ENCODE results near the gene DIAPH2.
"Not testable (repeated sequence)": the region's sequence is repeated elsewhere in the genome, so short reads cannot be mapped to it uniquely, and the experiment has no call there.

DIAPH2 gene

GRCh38 chrX:96729868-96730643 lies 45.4 kb downstream of the DIAPH2 start:
- no peak for TF ChIP-seq CTCF (conservative IDR thresholded peaks at IDR 0.05; ENCODE audit: low read depth)
- ChIA-PET POLR2A (ENCODE audit: low non-redundant PET) (no interaction called here), CTCF (no interaction called here)
- no peak for DNase-seq (ENCODE audit: low spot score)
- no peak overlapping the region for H3K27ac ChIP-seq

GRCh38 chrX:96731000-96731399 lies 46.4 kb downstream of the DIAPH2 start:
- POLR2A ChIA-PET (ENCODE audit: low non-redundant PET); H3K27ac ChIP-seq; CTCF ChIA-PET; DNase-seq (ENCODE audit: low spot score): not testable (repeated sequence)

GRCh38 chrX:96743367-96744073 lies 58.9 kb downstream of the DIAPH2 start:
- no peak for TF ChIP-seq CTCF (conservative IDR thresholded peaks at IDR 0.05; ENCODE audit: low read depth)
- no peak overlapping the region for H3K27ac ChIP-seq
- no peak for DNase-seq (ENCODE audit: low spot score)
- CTCF ChIA-PET, result no interaction called here
- POLR2A ChIA-PET (ENCODE audit: low non-redundant PET), result no interaction called here

DNA sequence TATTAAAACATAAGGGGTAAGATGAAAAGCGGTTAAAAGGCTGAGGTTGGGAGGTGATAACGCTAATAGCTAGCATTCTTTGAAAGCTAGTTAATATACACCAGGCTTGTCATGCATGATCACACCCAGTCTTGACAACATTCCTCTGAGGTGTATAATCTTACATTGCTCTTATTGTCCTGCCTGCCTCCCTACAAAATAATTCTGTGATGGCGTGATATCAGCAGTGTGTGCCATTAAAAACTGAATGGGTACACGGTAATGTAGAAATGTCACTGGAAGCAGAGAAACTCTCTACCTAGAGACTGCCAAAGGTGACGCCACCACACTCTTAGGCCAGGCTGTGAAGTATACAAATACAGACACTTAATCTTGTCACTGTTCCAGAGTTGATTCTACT lies 68.1 kb downstream of the DIAPH2 start:
- ChIA-PET CTCF (no interaction called here), POLR2A (ENCODE audit: low non-redundant PET) (no interaction called here)
- DNase-seq (ENCODE audit: low spot score), result no peak
- no peak for TF ChIP-seq CTCF (conservative IDR thresholded peaks at IDR 0.05; ENCODE audit: low read depth)
- no peak overlapping the region for H3K27ac ChIP-seq

- CTCF ChIA-PET, result no interaction called here
- POLR2A ChIA-PET (ENCODE audit: low non-redundant PET), result no interaction called here
Measured at GRCh38 chrX:96753230-96753629, 68.6 kb downstream of the DIAPH2 start.

DNA sequence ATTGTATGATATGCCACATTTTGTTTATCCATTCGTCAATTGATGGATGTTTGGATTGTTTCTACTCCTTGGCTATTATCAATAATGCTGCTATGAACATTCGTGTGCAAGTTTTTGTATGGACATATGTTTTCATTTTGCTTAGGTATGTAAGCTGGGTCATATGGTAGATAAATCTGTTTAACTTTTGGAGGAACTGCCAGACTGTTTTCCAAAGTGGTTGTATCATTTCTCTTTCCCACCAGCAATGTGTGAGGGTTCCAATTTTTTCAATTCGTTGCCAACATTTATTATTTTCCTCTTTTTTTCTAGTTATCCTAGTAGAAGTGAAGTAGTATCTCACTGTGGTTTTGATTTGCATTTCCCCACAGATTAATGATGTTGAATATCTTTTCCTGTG lies 71.8 kb downstream of the DIAPH2 start:
- CTCF ChIA-PET, result no interaction called here
- POLR2A ChIA-PET (ENCODE audit: low non-redundant PET), result no interaction called here
- no peak for TF ChIP-seq CTCF (conservative IDR thresholded peaks at IDR 0.05; ENCODE audit: low read depth)
- H3K27ac ChIP-seq, result no peak overlapping the region
- DNase-seq (ENCODE audit: low spot score), result no peak

More at GRCh38 chrX:96753230-96753629, 68.6 kb downstream of the DIAPH2 start:
- no peak for DNase-seq (ENCODE audit: low spot score)
- no peak overlapping the region for H3K27ac ChIP-seq
- TF ChIP-seq CTCF (conservative IDR thresholded peaks at IDR 0.05; ENCODE audit: low read depth), result no peak

DNA sequence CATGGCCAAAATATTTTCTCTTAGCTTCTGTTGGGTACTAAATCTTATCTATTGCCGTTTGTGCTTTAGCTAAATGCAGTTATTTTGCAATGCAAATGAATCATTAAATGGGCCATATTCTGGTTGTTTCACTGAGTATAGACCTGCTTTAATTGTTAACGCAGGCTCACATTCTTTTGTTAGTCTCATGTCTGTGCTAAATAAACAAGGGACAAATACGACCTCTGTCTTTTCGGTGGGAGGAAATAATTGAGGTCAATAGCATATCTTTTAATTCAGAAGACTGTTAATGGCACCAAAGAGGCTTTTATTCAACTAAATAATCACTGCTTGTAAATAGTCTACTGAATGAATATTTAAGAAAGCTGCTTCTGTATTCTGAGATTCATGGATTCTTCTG lies 76.9 kb downstream of the DIAPH2 start:
- no peak overlapping the region for H3K27ac ChIP-seq
- ChIA-PET POLR2A (ENCODE audit: low non-redundant PET) (no interaction called here), CTCF (interaction anchor here (0.6 kb wide), 1 partner anchor 389 kb away, joined by 3 read pairs; no protein-coding TSS in a partner anchor)
- no peak for TF ChIP-seq CTCF (conservative IDR thresholded peaks at IDR 0.05; ENCODE audit: low read depth)
- no peak for DNase-seq (ENCODE audit: low spot score)
